CD14-positive monocyte (primary cell): ENCODE results near the gene NPR1. TPM values are rescaled to one million over a fixed set of nuclear protein-coding genes. Genes with fewer than 3 reads are reported as not detected.

ENCODE experiments used
- DNase-seq, 3 donors: peaks; one replicate each; pipeline ENCODE4 v3.0.0-alpha.2; 2011 to 2022
- H2AFZ ChIP-seq: 2 replicates; pipeline ENCODE4 v1.6.0; 2012; ENCODE audit warnings: mild to moderate bottlenecking, low read depth, low read length, inconsistent platforms; ENCODE audit not compliant: insufficient read depth, poor library complexity, severe bottlenecking
- H3K27ac ChIP-seq, 2 donors: 1 replicate in 1 of 2; 2 replicates in 1 of 2; pipeline ENCODE4 v1.5.1; 2012 to 2013; ENCODE audit warnings: low read length in 2 of 2, control low read depth in 1 of 2, inconsistent platforms in 1 of 2, low read depth in 1 of 2, mild to moderate bottlenecking in 1 of 2
- H3K27me3 ChIP-seq, 2 donors: one replicate each; pipeline versions ENCODE4 v1.6.0 to v1.6.1; 2011 to 2013; ENCODE audit warnings: low read length in 2 of 2; ENCODE audit not compliant: control insufficient read depth in 2 of 2, insufficient read depth in 2 of 2
- H3K36me3 ChIP-seq, 2 donors: replicated peaks in 1 of 2; 1 replicate in 1 of 2; 2 replicates in 1 of 2; pipeline versions ENCODE4 v1.5.1 to v1.6.1; 2012 to 2013; ENCODE audit warnings: low read length in 2 of 2, control low read depth in 1 of 2, inconsistent platforms in 1 of 2, mild to moderate bottlenecking in 1 of 2; ENCODE audit not compliant: insufficient read depth in 2 of 2, control insufficient read depth in 1 of 2
- H3K4me1 ChIP-seq, 2 donors: 1 replicate in 1 of 2; 2 replicates in 1 of 2; pipeline versions ENCODE4 v1.5.1 to v1.6.1; 2012 to 2013; ENCODE audit warnings: low read length in 2 of 2, control low read depth in 1 of 2, inconsistent platforms in 1 of 2, mild to moderate bottlenecking in 1 of 2, moderate library complexity in 1 of 2; ENCODE audit not compliant: insufficient read depth in 2 of 2, control insufficient read depth in 1 of 2
- H3K4me2 ChIP-seq: replicated peaks from 2 replicates; pipeline ENCODE3; 2012; ENCODE audit warnings: low read length, moderate library complexity, mild to moderate bottlenecking; ENCODE audit not compliant: poor library complexity, severe bottlenecking; ENCODE audit errors: extremely low read depth
- H3K4me3 ChIP-seq, 3 experiments: fragments of 200-600 bp in 1 of 3; sonication (generic) in 1 of 3; replicated peaks in 1 of 3; 1 replicate in 2 of 3; 2 replicates in 1 of 3; pipeline ENCODE4 v1.5.1; 2011 to 2013; ENCODE audit warnings: low read length in 3 of 3, mild to moderate bottlenecking in 3 of 3, control low read depth in 2 of 3, low read depth in 2 of 3, inconsistent platforms in 1 of 3, moderate library complexity in 1 of 3
- H3K79me2 ChIP-seq: 2 replicates; pipeline ENCODE4 v1.6.0; 2012; ENCODE audit warnings: mild to moderate bottlenecking, control low read depth, inconsistent platforms, low read length, moderate library complexity; ENCODE audit not compliant: insufficient read depth
- H3K9ac ChIP-seq: 2 replicates; pipeline ENCODE4 v1.6.0; 2017; ENCODE audit warnings: low read length, mild to moderate bottlenecking; ENCODE audit not compliant: insufficient read depth, poor library complexity, severe bottlenecking
- H3K9me3 ChIP-seq, 2 donors: replicated peaks in 1 of 2; 1 replicate in 1 of 2; 2 replicates in 1 of 2; pipeline versions ENCODE4 v1.5.1 to v1.6.1; 2012 to 2013; ENCODE audit warnings: low read length in 2 of 2, control low read depth in 1 of 2; ENCODE audit not compliant: control insufficient read depth in 1 of 2, insufficient read depth in 1 of 2
- H4K20me1 ChIP-seq: 2 replicates; pipeline ENCODE4 v1.6.0; 2012; ENCODE audit warnings: mild to moderate bottlenecking, low read length, control low read depth, moderate library complexity; ENCODE audit not compliant: insufficient read depth
- H3K27ac Mint-ChIP-seq, 7 donors: one replicate each; pipeline ENCODE4 v1.8.0; 2020; ENCODE audit warnings: mild to moderate bottlenecking in 7 of 7, mixed read lengths in 7 of 7, moderate library complexity in 6 of 7, inconsistent platforms in 2 of 7
- H3K27me3 Mint-ChIP-seq, 3 donors: one replicate each; pipeline ENCODE4 v1.8.0; 2021 to 2022; ENCODE audit warnings: low read depth in 3 of 3, mild to moderate bottlenecking in 3 of 3, mixed read lengths in 3 of 3, moderate library complexity in 3 of 3, inconsistent platforms in 1 of 3
- H3K36me3 Mint-ChIP-seq, 2 donors: one replicate each; pipeline ENCODE4 v1.8.0; 2020; ENCODE audit warnings: mixed read lengths in 2 of 2, inconsistent platforms in 1 of 2, mild to moderate bottlenecking in 1 of 2
- H3K4me1 Mint-ChIP-seq: one replicate; pipeline ENCODE4 v1.8.0; 2020; ENCODE audit warnings: mild to moderate bottlenecking, mixed read lengths
- H3K4me3 Mint-ChIP-seq, 2 donors: one replicate each; pipeline ENCODE4 v1.8.0; 2020; ENCODE audit warnings: mild to moderate bottlenecking in 2 of 2, mixed read lengths in 2 of 2, moderate library complexity in 1 of 2
- H3K9me3 Mint-ChIP-seq, 7 donors: one replicate each; pipeline ENCODE4 v1.8.0; 2020 to 2022; ENCODE audit warnings: mixed read lengths in 7 of 7, mild to moderate bottlenecking in 6 of 7, moderate library complexity in 6 of 7, inconsistent platforms in 2 of 7
- WGBS: methylation state at CpG from one replicate; pipeline ENCODE4 v1.1.5; 2013; ENCODE audit warnings: missing lambda C conversion rate; ENCODE audit not compliant: insufficient coverage; 5-methylcytosine and 5-hydroxymethylcytosine counted together
- intact Hi-C, 2 donors: fragments of 100-400 bp; cut with micrococcal nuclease; formaldehyde crosslinking; loops; one replicate each; pipeline versions ENCODE4 v1.15.0 to v1.15.1; 2023
- polyA plus RNA-seq, 3 donors: library from polyadenylated mRNA; depleted of rRNA in 1 of 3; unstranded in 2 of 3; stranded (reverse) in 1 of 3; fragments of 300-500 nt in 2 of 3; fragments of >200 nt in 1 of 3; fragmentation: Illumina TruSeq in 2 of 3; gene quantifications; 1 replicate in 2 of 3; 2 replicates in 1 of 3; pipeline ENCODE4 v1.2.3, GENCODE V29; 2012 to 2021
- TF ChIP-seq, protein P1 (sequence below): fragments of 200-600 bp; IDR thresholded peaks from one replicate; pipeline ENCODE4 v1.8.0; 2022; ENCODE audit warnings: antibody characterized with exemption, mild to moderate bottlenecking

NPR1 gene
- polyA plus RNA-seq, 3 donors: not detected

DNA sequence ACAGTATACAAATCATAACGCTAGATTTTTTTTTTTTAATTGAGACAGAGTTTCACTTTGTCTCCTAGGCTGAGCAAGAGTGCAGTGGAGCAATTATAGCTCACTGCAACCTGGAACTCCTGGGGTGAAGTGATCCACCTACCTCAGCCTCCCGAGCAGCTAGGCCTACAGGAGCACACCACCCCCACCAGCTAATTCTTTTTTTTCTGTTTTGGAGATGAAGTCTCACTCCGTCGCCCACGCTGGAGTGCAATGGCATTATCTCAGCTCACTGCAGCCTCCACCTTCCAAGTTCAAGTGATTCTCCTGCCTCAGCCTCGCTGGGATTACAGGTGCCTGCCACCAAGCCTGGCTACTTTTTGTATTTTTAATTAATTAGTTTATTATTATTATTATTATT lies 21.3 kb downstream of the NPR1 start:
- Histone ChIP-seq H3K79me2 (no peaks in the 10 kb centered on the region), H3K27ac (no peak overlapping the region), H3K36me3 (no peaks in the 10 kb centered on the region), H3K9ac (no peak overlapping the region), H3K4me2 (no peak overlapping the region), H3K27me3 (no peaks in the 10 kb centered on the region), H3K4me1 (peaks cover 12 to 13% of the 10 kb centered on the region in 2 donors), H2AFZ (no peak overlapping the region), H3K9me3 (no peaks in the 10 kb centered on the region), H3K4me3 (no peak overlapping the region), H4K20me1 (no peaks in the 10 kb centered on the region)
- peaks cover 16% of the 10 kb centered on the region for H3K4me1 Mint-ChIP-seq
- intact Hi-C loops: no loop called here
- H3K9me3 Mint-ChIP-seq: no peaks in the 10 kb centered on the region
- DNase-seq: no peak
- H3K27ac Mint-ChIP-seq: no peak overlapping the region
- TF ChIP-seq, protein P1, sequence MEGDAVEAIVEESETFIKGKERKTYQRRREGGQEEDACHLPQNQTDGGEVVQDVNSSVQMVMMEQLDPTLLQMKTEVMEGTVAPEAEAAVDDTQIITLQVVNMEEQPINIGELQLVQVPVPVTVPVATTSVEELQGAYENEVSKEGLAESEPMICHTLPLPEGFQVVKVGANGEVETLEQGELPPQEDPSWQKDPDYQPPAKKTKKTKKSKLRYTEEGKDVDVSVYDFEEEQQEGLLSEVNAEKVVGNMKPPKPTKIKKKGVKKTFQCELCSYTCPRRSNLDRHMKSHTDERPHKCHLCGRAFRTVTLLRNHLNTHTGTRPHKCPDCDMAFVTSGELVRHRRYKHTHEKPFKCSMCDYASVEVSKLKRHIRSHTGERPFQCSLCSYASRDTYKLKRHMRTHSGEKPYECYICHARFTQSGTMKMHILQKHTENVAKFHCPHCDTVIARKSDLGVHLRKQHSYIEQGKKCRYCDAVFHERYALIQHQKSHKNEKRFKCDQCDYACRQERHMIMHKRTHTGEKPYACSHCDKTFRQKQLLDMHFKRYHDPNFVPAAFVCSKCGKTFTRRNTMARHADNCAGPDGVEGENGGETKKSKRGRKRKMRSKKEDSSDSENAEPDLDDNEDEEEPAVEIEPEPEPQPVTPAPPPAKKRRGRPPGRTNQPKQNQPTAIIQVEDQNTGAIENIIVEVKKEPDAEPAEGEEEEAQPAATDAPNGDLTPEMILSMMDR: no peak
- peaks cover 0 to 2% (median 0%) of the 10 kb centered on the region in 3 donors for H3K27me3 Mint-ChIP-seq
- no peak overlapping the region for H3K4me3 Mint-ChIP-seq
- H3K36me3 Mint-ChIP-seq: no peaks in the 10 kb centered on the region
- WGBS: no CpG with 5 or more reads among the region's 6 CpGs

DNA sequence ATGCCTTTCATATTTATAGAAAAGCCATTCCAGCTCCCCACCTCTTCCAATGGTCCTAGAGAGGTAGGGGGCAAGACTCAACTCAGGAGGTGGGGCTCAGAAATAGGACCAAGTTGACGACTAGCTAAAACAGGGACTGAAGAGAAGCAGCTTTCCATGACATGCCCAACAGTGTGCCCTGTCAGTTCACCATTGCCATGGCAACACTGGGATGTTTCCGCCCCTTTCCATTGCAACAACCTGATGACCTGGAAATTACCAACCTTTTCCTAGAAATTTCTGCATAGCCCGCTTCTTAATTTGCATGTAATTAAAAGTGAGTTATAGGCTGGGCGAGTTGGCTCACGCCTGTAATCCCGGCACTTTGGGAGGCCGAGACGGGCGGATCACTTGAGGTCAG lies 27.0 kb downstream of the NPR1 start:
- 90% methylated on average over 4 of the region's 9 CpGs for WGBS
- Mint-ChIP-seq H3K9me3 (no peaks in the 10 kb centered on the region), H3K4me1 (peaks cover 8% of the 10 kb centered on the region), H3K27me3 (peaks cover 2 to 3% (median 3%) of the 10 kb centered on the region in 3 donors), H3K4me3 (no peak overlapping the region), H3K36me3 (no peaks in the 10 kb centered on the region), H3K27ac (no peak overlapping the region)
- Histone ChIP-seq H2AFZ (no peak overlapping the region), H3K9ac (no peak overlapping the region), H3K79me2 (no peaks in the 10 kb centered on the region), H3K4me1 (peaks cover 0 to 4% of the 10 kb centered on the region in 2 donors), H3K36me3 (no peaks in the 10 kb centered on the region), H3K27ac (no peak overlapping the region), H3K9me3 (no peaks in the 10 kb centered on the region), H3K27me3 (no peaks in the 10 kb centered on the region), H4K20me1 (no peaks in the 10 kb centered on the region), H3K4me3 (no peak overlapping the region), H3K4me2 (no peak overlapping the region)
- DNase-seq: no peak
- TF ChIP-seq, protein P1: no peak
- intact Hi-C loops: no loop called here
